Posterior vena cava (tissue), 2 donors: ENCODE measurements around the gene ZNF205. TPM values are rescaled to one million over a fixed set of nuclear protein-coding genes. Genes with fewer than 3 reads are reported as not detected.
"Not testable (repeated sequence)": the region's sequence is repeated elsewhere in the genome, so short reads cannot be mapped to it uniquely, and the experiment has no call there.

ENCODE experiments used
- DNase-seq: peaks from one replicate; pipeline ENCODE4 v3.0.0-alpha.2; 2020; ENCODE audit warnings: low spot score
- intact Hi-C, 2 donors: fragments of 100-400 bp; cut with DNase I; formaldehyde crosslinking; loops; one replicate each; pipeline versions ENCODE4 v1.14.1 to v1.14.2; 2022 to 2023
- total RNA-seq, 2 donors: library from RNA; stranded (reverse); fragmentation: NEBNext Ultra II Directional; extraction: Animal tissue kit (Norgen Biotek cat#: 25700); gene quantifications; one replicate each; pipeline ENCODE4 v1.2.1, GENCODE V29; 2021
- donor health status: DM: yes; HTN: yes; CAD: no.
- donor health status: DM: yes; HTN: yes; CAD: no.

The ZNF205 gene
- total RNA-seq, 2 donors from 2014 or later = 7.6 to 8.3 TPM

DNA sequence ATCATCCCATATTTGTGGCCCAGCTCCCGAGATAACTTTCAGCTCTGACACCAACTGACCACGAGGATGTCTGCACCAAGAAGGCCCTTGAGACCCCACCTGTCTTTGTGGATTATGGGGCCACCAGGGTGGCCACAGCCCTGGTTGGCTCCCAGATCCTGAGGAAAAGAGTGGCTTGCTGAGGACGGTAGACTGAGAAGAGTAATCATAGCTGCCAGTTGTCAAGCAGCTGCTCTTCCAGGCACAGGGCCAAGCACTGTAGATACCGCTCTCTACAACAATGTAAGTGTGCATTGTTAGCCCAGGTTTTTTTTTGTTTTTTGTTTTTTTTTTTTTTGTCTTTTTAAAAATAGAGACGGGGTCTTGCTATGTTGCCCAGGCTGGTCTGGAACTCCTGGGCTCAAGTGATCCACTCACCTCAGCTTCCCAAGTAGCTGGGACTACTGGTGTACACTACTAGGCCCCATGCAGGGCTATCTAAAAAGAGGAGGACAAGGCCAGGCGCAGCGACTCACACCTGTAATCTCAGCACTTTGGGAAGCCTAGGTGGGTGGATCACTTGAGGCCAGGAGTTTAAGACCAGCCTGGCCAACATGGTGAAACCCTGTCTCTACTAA is 9.6 kb downstream of the ZNF205 start:
- intact Hi-C loops = loop anchor here in 1 of 2 donors (5.0 kb wide), 1 partner anchor 725 kb away; no protein-coding TSS in a partner anchor

GRCh38 chr16:3122926-3123570 is 10.7 kb downstream of the ZNF205 start:
- no peak for DNase-seq
- intact Hi-C loops = loop anchor here in 1 of 2 donors (5.0 kb wide), 1 partner anchor 726 kb away; no protein-coding TSS in a partner anchor

More for the DNA sequence above, 9.6 kb downstream of the ZNF205 start:
- DNase-seq = no peak

DNA sequence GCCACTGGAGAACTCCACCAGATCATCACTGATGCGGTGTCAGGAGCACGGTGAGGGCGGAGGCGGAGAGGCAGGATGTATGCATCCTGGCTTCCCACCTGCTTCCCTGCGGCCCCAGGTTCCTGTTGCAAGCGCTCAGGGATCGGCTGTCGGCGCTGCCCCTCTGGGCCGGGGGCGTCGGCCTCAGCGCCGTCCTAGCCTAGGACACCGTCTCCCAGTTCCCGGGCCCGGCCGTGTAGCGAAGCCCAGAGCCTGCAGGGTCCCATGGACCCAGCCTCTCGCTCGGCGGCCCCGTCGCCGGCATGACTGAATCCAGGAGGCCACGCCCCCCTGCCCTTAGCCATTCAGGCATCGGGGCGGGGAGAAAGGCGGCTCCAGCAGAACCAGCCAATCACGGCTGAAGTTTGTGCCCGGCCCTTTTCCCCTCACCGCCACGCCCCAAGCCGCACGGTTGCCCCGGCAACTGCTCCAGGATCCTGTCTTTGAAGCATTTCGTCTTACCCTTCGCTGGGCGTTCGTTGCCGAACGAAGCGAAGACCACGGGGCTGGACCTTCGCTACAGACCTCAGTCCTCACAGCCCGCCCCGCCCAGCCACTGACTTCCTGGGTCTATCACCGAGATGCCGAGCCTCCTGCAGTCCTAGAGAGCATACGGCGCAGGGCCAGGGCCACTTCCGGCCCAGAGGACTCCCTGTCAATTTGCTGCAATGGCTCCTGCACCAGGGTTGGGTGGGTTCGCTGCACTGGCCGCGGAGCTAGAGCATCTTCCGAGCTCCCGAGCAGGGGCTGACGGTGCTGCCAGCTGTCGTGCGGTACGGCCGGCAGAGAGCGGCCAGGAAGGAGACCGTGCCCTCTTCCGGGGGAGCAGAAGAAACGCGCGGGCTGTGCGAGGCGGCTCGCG is 11.8 kb downstream of the ZNF205 start:
- intact Hi-C loops = loop anchor here in 1 of 2 donors (5.0 kb wide), 1 partner anchor 727 kb away; no protein-coding TSS in a partner anchor

DNA sequence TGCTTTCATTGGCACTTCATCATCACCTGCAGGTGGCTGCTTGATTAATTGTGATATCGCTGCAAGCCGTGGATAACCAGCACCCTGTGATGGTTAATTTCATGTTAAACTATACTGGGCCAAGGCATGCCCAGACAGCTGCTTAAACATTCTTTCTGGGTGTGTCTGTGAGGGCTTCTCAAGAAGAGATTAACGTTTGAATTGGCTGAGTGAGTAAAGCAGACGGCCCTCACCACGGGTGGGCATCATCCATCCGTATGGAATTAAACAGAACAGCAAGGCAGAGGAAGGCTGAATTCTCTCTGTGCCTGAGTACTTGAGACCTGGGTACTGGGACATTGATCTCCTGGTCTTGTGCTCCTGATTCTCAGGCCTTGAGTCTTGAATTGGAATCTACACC is 15.4 kb downstream of the ZNF205 start:
- no peak for DNase-seq
- intact Hi-C loops = no loop called here

More for the DNA sequence above, 11.8 kb downstream of the ZNF205 start:
- DNase-seq = peak; percentile 99

- intact Hi-C loops = no loop called here
Measured at GRCh38 chr16:3129137-3130131, 17.0 kb downstream of the ZNF205 start.

GRCh38 chr16:3131755-3132377 is 19.5 kb downstream of the ZNF205 start:
- intact Hi-C loops = no loop called here
- DNase-seq = no peak

More at GRCh38 chr16:3129137-3130131, 17.0 kb downstream of the ZNF205 start:
- DNase-seq = peak; percentile 86

GRCh38 chr16:3133844-3134243 is 21.5 kb downstream of the ZNF205 start:
- intact Hi-C loops = no loop called here

DNA sequence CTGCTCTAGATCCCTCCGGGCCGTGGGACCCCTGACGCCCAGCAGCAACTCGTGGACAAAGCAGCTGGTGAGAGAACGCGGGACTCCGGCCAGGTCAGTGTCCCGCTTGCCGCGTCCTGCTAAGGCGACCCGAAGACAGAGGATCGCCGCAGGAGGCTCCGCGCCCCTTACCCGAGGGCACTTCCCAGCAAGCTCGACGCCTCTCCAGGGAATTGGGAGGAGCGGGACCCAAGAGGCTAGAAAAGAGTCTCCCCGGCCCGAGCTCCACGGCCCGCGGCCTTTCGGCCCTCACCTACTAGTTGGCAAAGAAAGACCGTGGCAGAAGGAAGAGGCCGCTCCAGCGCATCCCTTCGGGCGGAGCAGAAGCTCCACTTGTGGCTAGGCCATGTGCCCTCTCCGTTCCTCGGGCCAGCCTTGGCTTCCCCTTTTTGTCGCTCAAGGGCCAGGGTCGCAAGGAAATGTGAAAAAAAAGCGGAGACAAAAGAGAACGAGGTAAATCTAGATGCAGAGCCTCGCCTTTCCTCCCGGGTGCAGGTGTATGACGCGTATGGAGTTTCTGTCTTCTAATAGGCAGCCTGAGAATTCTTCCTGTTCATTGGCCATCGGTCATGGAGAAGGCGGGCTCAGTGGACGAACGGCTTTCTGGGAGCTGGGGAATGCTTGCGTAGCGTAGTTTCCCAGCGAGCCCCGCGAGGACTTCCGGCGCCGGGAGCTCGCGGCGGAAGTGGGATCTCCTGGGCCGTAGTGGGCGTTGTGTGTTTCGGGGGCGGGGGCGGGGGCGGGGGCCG is 22.1 kb downstream of the ZNF205 start, which contains the start of gene ZNF213:
ZNF213 (plus strand) TSS at position 692 of the 788 bp plus-strand sequence. CDS start 2,252 bp downstream, outside the sequence.
- intact Hi-C loops = no loop called here

More at GRCh38 chr16:3133844-3134243, 21.5 kb downstream of the ZNF205 start:
- no peak for DNase-seq

GRCh38 chr16:3135126-3135715 is 22.8 kb downstream of the ZNF205 start:
- intact Hi-C loops = no loop called here

More for the DNA sequence above, 22.1 kb downstream of the ZNF205 start, which contains the start of gene ZNF213:
- DNase-seq = peak; percentile 98

GRCh38 chr16:3137267-3137666 is 24.9 kb downstream of the ZNF205 start:
- no peak for DNase-seq
- intact Hi-C loops = no loop called here

More at GRCh38 chr16:3135126-3135715, 22.8 kb downstream of the ZNF205 start:
- no peak for DNase-seq

DNA sequence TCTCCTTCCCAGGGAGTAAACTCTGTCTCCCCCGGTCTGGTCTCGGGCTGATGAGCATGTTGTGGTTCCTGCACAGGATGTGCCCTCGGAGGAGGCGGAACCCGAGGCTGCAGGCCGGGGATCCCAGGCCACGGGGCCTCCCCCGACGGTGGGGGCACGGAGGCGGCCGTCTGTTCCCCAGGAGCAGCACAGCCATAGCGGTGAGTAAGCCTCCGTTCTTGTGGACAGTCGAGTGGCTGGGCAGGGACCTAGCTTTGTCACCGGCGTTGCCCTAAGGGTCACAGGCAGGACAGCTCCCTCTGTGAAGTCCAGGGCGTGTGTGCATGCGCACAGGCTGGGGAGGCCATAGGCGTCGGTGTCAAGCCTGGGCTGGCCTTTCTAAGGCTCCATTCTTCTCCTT is 26.0 kb downstream of the ZNF205 start:
- intact Hi-C loops = no loop called here
- DNase-seq = no peak

DNA sequence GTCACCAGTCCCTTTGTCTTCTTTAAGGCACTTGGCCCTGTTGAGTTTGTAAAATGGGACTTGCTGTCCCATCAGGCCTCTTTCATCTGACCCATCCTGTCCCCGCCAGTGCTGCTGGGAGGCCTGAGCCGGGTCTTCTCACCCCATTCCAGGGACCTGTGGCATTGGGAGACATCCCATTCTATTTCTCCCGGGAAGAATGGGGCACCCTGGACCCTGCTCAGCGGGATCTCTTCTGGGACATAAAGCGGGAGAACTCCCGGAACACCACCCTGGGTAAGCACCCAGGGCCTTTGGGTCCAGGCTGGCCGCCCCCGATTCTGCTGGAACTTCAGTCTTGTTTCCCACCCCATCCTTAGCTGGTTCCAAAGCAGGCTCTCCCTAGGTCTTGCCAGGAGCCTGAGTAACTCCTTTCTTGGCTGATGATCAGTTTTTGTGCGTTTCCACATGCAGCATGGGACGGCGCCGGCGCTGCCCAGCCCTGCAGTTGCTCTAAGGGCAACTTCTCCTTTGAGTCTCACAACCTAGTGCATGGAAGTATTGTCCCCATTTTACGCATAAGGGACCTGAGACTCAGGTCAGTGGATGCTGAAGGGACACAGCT is 26.5 kb downstream of the ZNF205 start:
- DNase-seq = peak; percentile 74

GRCh38 chr16:3139561-3139960 is 27.2 kb downstream of the ZNF205 start:
- intact Hi-C loops, DNase-seq: not testable (repeated sequence)

More for the DNA sequence above, 26.5 kb downstream of the ZNF205 start:
- intact Hi-C loops = no loop called here

DNA sequence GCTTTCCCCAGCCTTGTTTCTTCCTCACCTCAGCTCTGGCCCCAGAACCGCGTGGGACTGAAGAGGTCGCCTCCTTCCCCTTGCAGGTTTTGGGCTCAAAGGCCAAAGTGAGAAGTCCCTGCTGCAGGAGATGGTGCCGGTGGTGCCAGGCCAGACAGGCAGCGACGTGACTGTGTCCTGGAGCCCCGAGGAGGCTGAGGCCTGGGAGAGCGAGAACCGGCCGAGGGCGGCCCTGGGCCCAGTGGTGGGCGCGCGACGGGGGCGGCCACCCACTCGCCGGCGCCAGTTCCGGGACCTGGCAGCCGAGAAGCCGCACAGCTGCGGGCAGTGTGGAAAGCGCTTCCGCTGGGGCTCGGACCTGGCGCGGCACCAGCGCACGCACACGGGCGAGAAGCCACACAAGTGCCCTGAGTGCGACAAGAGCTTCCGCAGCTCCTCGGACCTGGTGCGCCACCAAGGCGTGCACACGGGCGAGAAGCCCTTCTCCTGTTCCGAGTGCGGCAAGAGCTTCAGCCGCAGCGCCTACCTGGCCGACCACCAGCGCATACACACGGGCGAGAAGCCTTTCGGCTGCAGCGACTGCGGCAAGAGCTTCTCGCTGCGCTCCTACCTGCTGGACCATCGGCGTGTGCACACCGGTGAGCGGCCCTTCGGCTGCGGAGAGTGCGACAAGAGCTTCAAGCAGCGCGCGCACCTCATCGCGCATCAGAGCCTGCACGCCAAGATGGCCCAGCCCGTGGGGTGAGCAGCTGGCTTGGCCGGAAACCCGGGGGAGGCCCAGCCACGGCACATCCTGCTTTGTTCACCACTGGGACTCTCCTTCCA is 28.4 kb downstream of the ZNF205 start:
- intact Hi-C loops = loop anchor here in 1 of 2 donors (5.0 kb wide), 1 partner anchor 329 kb away; no protein-coding TSS in a partner anchor
- no peak for DNase-seq

GRCh38 chr16:3141781-3142311 is 29.5 kb downstream of the ZNF205 start:
- intact Hi-C loops = loop anchor here in 1 of 2 donors (5.0 kb wide), 1 partner anchor 330 kb away; no protein-coding TSS in a partner anchor

More at GRCh38 chr16:3141781-3142311, 29.5 kb downstream of the ZNF205 start:
- DNase-seq = peak; percentile 70
